HG03432 (cell line): ENCODE data around the gene BMI1.
"Not testable (repeated sequence)": the region's sequence is repeated elsewhere in the genome, so short reads cannot be mapped to it uniquely, and the experiment has no call there.

Source experiments
- ATAC-seq: cut with Tn5 transposase; IDR thresholded peaks from one replicate; pipeline ENCODE4 v1.9.1; 2021; ENCODE audit warnings: mild to moderate bottlenecking, moderate library complexity; ENCODE audit not compliant: unreplicated experiment

The BMI1 gene

DNA sequence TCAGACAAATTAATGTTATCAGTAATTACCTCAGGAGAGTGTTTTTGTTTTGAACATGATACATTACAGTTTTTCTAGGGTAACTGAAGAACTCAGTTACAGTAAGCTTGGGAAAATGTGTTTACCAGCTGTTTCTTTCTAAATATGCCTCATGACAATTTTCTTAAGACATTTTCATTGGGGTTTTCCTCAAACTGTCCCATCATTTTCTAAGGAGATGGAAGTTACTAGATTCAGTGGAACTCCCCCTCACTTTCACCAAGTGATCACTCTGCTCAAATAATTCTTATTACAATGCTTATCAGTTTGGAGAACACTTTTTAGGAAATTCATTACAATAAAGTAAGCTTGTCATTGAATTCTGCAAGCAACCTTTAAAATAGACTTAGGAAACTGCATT, 18.0 kb downstream of the BMI1 start:
- ATAC-seq, result no peak

DNA sequence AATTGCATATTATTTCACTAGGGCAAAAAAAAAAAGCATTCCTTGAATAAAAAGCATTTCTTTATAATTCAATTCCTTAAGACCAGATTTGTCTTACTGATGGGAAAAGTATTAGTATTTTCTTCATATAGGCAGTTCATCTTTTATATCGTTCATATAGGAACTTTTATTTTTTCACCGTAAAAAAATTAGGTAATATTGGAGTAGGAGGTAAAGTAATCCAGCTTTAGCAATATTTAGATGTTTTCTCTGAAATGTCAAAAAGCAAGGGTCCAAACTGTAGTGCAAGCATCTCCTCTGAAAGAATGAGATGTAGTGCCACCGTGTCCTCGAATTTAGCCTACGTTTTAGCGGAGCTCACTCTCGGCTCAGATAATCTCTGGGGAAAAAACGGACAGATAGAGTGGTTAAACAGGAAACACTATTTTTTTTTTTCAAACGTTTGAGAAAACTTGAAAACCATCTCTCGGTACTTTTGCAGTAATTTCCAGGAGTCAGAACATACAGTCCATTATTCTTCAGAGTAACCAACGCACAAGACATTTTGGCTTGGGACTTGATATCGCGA, 18.9 kb downstream of the BMI1 start:
- ATAC-seq, result no peak

DNA sequence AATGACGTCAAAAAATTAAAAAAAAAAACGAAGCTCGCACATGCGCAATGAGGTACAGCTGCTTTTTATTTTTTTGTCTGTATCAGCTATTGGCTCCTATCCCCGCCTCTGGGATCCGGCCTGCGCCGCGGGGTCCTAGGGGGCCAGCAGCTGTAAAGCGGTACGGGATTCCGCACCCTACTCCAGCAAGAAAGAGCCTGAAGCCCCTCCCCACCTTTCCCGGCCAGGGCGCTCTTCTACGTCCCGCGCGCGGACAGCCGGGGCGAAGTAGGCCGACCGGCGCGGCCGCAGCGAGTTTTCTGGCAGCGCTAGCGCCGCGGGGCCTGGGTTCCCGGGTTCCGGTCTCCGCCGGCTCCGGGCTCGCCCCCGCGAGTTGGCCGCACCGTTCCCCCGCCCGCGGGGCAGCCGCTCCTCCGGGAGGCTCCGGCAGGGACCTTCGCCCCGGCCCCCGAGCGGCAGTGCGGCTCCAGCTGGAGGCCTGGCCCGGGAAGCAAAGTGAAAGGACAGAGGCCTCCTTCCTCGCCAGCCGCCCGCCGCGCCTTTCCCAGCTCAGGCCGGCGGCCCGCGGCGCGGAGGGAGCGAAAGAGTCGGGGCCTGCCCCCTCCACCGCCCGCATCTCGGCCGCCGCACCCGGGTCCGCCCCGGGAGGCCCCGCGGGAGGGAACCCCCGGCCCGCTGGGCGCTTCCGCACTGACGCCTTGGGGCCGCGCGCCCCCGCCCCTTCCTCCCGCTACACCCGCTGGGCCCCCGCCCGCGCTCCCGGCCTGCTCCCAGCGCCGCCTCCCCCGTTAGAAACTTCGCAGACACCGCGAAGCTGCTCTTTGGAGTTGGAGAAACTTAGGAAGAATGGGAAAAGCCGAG, 19.7 kb downstream of the BMI1 start:
- peak; percentile 51 for ATAC-seq

DNA sequence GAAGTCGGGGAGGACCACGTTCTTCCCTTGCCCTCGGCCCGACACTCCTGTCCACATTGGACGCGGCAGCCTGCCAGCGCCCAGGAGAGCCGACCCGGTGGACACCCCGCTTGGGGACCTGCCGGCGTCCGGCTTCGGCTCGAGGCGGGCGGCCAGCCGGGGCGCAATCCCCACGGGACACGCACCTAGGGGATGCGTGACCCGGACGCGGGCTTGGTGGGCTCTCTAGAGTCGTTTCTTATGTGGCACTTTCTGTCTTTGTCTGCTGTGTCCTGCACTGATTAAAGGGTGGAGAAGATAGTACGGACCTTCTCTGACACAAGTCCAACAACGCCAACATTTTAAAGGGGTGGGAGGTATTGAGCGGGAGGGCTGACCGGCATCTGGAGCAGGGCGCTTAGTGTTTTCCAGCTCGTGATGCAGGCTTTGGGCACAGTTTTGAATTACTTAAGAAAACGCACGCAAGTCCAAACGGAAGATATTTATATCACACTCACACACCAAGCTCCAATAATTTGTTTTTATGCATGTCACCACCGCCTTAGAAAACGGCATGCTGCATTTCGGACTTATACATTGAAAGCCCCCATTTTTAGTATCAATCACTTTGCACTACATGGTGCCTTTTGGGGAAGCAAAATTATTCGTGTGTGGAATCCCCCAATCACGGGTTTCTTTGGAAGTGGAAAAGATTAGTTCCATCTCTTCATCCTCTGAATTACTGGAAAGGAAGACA, 20.5 kb downstream of the BMI1 start:
- ATAC-seq, result peak; percentile 23

DNA sequence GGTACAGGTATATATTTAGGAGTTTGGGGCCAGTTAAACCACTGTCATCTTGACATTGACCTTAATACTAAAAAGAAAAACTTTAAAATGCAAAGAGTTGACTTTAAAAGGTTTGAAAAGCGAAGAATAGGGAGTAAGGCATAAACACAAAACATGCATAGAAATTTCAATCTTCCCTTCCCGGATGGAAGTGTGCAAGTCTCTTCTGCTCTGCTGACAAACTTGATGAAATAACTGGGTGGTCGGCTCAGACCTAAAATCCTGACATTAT, 21.0 kb downstream of the BMI1 start:
- ATAC-seq, result no peak

DNA sequence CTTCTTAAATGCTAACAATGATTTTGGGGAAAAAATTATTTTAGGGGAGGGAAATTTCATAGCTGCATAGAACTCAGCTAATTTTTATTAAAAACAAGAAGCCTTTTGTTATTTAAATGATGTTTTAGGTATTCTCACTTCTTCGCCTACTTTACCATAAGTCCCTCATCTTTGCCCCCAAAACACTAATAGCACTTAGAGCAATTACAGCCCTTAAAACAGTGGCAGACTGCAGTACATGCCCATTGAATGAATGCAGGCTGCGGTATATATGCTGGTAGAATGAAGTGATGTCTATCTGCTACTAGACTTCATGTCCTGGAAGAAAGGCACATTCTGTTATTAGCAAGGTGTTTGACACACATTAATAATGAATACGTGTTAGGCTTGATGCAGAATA, 21.5 kb downstream of the BMI1 start:
- ATAC-seq, result no peak

DNA sequence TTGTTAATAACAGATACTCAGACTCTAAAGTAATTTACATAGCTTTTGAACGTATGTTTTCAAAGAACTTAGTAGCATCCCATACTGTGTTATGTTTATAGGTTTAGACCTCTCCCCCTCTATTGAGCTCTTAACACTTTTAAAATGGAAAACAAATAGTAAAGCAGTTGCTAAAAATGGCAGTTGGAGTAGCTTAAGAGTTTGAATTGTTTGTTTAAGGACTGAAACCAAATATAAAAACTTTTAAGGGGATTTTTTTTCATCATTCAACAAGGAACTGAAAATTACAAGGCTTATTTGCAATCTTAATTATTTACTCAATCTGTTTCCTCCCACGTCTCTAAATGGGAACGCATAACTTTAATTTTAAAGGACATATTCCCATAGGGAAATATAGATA, 22.8 kb downstream of the BMI1 start:
- no peak for ATAC-seq

DNA sequence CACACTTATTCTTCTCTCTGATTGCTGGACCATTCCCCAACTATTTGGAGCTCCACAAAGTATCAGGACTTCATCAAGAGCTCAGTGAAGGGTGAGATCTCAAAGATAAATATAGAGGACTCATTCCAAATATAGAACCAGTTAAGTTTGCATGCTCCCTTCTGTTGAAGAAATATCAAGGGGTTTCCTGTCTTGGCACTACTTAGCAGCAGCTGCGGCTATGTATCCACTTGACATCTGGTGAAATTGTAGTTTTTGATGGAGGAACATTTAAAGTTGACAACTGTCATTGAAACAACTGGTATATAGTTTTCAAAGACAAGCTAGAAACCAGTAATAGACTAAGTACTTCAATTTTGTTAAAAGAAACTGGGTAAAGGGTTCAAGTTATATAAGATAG, 23.4 kb downstream of the BMI1 start:
- no peak for ATAC-seq

DNA sequence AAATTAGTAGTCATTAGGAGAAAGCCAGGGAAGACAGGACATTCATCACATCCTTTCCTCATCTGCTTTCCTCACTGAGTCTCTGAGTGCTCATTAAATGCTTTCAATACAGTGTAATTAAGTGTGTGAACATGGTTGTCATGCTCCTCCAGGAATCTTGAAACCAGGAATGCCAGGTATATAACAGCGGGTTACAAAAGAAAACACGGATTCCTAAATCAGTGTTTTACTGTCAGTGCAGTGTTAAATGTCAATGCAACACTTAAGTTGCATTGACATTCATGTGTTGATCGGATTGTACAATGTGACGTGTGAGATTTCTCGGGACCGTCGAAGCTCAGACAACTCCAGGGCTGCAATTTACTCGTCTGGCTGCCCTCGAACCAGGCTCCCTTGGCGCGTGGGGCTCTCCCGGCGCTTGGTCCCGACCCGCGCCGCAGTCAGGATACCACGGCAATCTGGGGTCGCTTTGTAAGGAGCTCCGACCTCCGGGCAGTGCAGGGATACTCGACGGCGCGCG, 23.9 kb downstream of the BMI1 start:
- no peak for ATAC-seq

DNA sequence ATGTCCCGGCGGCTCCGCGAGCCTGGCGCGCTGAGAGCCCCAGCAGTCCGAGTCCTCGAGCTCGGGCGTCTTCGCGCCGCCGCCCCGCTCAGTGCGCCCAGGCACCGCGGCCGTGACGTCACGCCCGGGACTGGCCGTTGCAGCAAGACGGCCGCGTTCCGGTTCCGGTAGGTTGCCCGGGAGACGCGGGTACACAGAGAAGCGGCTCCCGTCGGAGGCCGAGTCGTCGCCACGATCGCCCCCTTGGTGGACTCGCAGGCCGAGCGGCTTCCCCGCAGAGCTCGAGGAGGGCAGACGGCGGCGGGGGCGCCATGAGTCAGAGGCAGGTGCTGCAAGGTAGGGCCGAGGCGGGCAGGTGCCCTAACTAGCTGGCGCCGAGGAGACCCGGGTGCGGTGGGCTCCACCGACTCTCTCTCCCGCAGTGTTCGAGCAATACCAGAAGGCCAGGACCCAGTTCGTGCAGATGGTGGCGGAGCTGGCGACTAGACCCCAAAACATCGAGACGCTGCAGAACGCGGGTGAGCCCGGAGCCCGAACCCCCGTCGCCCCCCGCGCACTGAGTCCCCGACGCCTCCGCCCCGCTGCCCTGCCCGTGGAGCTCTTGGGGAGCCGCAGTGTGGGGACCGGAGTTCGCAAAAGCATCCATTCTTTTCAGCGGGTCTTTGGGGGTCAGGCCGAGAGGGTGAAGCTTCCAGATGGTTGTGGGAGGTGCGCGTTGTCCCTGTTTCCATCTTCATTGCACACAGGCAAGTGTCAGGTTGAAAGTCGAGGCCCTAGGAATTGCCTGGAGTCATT, 24.6 kb downstream of the BMI1 start, which contains the start of gene SPAG6:
Gene SPAG6 (plus strand): TSS at position 196 of the 795 bp plus-strand sequence. CDS start 116 bp downstream, at position 312.
- ATAC-seq, result peak; percentile 33

DNA sequence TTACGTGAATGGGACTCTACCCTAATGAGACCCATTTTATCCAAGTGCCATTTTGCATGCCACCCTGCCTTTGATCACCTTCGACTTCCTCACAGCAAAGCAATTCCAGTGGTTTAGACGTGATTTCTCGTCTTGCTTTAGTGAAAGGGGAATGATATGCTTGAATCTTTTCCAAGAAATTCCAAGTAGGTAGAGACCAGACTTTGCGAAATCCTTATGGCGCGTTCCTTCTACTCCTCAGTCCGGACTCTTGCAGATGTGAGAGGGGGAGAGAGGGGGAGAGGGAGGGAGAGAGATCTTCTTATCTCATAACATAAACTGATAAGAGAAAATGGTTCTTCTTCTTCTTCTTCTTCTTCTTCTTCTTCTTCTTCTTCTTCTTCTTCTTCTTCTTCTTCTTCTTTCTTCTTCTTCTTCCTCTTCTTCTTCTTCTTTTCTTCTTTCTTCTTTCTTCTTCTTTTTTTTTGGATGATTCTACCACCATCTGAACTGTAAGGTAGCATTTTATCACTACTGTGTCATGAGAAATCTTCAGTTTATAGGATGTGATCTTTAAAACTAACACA, 25.3 kb downstream of the BMI1 start:
- no peak for ATAC-seq

DNA sequence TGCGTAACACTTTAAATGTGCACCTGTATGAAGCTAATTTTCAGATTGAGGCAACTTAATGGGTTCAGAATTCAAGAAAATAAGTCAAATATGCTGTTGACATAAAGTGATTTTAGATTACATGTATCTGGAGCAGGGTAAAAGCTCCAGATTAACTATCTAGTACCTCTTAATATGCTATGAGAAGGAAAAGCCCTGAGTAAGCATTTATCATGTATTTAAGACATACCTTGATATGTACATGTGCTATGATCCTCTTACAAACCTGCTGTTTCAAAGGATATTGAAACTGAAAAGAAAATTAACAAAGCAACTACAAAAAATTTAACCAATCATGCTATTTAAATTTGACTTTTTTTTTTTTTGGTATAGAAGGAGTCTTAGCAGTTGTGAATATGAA, 28.9 kb downstream of the BMI1 start:
- ATAC-seq, result no peak

DNA sequence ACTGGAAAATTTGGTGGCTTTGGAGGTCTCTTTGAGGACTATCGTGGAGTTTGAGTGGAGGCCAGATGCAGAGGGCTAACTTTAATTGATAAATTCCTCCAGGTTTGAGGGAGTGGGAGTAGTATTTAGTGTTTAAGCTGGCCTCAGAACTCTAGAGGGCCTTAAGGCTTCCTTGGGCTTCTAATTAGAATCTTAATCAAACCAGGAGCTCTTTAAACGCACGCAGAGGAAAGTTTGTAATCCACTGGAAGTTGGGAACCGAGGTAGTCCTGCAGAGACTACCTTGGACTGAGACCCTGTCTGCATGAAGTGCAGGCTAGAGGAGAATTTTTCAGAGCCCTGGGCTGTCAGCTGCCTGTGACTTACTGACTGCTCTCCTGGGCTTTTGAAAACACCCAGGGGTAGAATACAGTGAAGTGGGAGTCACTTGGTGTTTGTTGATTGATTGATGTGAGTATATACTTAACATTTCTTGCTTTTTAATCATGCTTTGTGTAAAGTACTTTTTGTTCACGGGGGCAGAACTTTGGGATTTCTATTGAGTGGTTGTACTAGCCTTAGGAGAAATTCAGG, 30.3 kb downstream of the BMI1 start:
- no peak for ATAC-seq

DNA sequence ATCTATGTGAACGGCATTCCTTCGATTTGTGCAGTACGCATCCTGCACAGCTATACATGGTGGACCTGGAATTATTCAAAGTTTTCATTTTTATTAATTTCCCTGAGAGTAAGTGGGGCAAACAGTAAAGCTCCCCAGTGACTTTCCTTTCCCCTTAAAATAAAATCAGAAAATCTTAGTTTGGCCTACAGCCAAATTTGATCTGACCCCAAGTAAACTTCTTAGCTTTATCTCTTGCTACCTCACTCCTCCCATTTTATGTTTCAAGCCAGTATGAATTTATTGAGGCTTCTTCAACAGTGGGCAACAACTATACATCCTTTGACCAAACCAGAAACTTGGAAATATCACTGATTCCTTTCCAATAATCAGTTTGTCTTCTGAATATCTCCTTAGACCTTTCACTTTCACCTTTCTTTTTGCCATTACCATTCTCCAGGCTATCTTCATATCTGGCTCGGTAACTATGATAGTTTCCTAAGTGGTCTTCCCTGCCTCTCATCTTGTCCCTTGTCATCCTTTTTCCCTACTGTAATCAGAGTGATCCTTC, 35.5 kb downstream of the BMI1 start:
- no peak for ATAC-seq

DNA sequence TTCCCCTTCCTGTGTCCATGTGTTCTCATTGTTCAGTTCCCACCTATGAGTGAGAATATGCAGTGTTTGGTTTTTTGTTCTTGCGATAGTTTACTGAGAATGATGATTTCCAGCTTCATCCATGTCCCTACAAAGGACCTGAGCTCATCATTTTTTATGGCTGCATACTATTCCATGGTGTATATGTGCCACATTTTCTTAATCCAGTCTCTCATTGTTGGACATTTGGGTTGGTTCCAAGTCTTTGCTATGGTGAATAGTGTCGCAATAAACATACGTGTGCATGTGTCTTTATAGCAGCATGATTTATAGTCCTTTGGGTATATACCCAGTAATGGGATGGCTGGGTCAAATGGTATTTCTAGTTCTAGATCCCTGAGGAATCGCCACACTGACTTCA, 36.9 kb downstream of the BMI1 start:
- ATAC-seq, result not testable (repeated sequence)

DNA sequence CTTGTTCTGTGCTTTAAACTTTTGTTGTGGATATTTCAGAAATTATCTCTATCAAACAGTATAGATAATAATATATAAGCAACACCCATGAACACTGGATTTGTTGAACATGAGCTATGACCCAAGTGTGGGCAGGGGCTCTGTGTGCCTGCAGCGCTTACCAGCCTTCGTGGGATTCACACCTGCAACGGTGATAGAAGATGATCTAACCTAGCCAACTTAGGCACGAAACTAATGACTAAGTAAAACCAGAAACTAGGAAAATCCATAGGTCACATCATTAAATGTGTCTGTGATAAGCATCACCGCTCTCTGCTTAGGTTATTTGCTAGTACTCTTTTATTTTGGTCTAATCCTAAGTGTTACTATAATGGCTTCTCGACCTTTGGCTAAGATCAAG, 42.4 kb downstream of the BMI1 start:
- ATAC-seq, result no peak

DNA sequence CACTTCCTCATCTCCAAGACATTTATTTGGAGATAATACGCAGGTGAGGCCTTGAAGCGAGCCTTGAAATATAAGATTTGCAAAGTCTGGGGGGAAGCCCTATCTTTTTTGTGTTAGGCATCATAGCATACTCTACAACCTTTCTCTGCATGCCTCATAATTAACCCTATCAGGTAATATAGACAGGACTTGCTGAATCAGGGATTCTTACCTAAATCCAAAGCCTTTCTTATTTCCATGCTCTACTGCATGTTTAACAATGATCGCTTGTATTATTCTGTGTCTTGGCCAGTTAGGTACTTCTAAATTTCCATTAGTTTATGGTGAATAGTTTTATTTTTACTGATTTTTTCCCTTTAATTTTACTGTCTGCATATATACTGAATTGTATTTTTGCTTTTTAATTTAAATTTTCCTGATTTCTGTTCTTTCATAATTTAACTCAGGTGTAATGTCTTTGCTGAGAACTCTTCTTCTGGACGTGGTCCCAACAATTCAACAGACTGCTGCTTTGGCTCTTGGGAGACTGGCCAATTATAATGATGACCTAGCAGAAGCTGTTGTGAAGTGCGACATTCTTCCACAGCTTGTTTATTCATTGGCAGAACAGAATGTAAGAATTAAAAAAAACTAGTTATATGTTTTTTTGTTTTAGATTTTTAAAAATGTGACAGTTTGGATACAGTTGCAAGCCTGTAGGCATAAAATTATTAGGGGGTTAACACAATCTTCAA, 43.7 kb downstream of the BMI1 start:
- ATAC-seq, result no peak

DNA sequence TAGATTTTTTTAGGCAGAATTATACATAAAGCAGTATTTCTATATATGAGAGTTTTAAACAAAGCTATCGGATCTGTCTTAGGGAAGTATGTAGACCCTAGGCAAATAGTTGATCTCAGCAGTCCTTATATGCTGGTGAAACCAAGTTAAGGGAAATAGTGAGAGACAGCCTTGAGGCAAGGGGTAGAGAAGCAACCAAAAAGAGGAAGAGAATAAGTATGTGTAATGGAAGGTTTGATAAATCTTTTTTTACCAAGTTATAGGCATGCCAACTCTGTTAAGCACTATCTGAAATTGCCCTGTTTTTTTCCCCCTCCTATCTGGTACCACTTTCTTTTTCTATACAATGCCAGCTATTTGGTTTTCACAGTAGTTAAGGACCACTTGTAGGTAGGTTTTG, 44.3 kb downstream of the BMI1 start:
- peak; percentile 67 for ATAC-seq

DNA sequence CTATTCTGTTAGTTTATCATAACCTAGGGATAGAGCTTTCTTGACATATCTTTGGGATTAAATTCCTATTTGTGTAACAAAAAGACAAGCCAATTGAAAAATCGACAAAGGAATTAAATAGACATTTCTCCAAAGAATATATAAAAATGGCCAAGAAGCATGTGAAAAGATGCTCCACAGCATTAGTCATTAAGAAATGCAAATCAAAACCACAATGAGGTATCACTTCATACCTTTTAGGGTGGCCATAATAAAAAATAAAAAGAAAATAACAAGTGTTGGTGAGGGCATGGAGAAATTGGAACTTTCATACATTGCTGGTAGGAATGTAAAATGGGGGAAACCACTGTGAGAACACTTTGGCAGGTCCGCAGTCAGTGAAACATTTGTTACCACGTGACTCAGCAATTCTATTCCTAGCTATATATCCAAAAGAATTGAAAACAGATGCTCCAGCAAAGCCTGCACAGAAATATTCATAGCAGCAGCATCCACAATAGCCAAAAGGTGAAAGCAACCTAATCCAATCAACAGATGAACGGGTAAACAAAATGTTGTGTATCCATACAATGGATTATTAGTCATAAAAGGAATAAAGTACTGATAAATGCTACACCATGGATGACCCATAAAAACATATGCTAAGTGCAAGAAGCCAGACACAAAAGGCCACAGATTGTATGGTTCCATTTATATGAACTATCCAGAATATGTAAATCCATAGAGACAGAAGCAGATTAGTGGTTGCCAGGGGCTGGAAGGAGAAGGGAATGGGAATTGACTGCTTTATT, 44.9 kb downstream of the BMI1 start:
- ATAC-seq, result no peak
